ENCODE results near the gene TICAM1.

Gene TICAM1

DNA sequence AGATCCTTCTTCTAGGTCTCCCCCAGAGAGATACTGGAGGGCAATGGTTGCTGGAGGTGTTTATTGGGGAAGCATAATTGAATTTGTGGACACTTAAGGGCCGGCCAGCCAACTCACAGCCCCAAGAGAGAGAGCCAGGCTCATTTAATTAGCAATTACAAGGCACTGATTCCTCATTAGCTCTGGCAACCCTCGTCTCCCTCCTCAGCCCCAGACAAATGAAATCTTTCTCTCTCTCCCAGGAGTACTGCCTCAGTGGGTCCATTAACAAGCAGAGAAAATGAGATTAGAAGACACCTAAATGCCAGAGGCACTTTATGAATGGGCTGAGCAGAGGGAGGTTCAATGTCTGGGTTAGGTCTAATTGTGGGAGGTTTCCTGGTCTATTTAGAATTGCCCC lies 58.9 kb downstream of the TICAM1 start:
- no peak for DNase-seq (ENCODE audit: low read depth in 3 of 3)

DNA sequence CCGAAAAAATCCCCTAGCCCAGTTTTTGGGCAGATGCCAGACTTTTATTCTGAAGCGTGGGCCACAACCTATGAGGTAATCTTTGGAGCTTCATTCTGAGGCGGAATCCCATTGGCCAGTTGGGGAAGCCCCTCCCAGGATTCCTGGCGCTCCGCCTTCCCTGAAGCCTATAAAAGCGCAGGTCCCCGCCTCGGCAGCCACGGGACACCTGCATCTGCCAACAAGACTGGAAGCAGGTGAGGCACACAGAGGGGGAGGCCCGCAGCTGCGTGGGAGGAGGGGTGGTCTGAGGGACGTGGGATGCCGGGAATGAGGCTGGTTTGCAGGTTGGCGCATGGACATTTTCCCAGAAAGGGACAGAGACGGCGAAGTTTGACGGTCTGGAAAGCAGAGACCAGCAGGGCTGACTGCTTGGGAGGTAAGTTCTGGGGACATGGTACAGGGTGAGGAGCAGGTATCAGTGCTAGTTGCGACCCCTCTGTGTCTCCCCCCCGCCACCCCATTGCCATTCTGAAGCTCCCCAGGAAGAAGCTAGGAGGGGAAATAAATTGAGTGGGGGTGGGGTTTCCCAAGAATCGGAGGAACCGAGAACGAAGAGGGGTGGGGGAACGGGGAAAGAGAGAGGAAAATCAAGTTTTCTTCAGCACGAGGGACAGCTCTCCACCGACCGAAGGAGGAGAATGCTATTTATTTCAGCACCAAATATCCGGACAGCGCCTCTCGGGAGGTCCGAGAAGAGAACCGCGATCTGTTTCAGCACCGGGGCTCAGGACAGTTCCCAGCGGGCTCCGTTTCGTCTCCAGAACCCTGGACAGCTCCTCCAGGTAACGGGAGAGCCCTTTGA lies 62.4 kb downstream of the TICAM1 start:
- peak; percentile 60 to 74 (median 60) for DNase-seq (ENCODE audit: low read depth in 3 of 3)
